Suprapubic skin (tissue), 4 donors: ENCODE results near the gene FBRSL1. TPM values are rescaled to one million over a fixed set of nuclear protein-coding genes. Genes with fewer than 3 reads are reported as not detected.

Source experiments
- DNase-seq, 2 donors: peaks; one replicate each; pipeline ENCODE4 v3.0.0-alpha.2; 2019; ENCODE audit warnings: low spot score in 2 of 2
- H3K27ac ChIP-seq: fragments of 200-600 bp; sonication (generic); one replicate; pipeline ENCODE4 v1.5.1; 2019
- H3K27me3 ChIP-seq: fragments of 200-600 bp; sonication (generic); one replicate; pipeline ENCODE4 v1.5.1; 2019
- H3K36me3 ChIP-seq: fragments of 200-600 bp; sonication (generic); one replicate; pipeline ENCODE4 v1.5.1; 2019
- H3K4me1 ChIP-seq: fragments of 200-600 bp; sonication (generic); one replicate; pipeline ENCODE4 v1.5.1; 2019
- H3K4me3 ChIP-seq: fragments of 200-600 bp; sonication (generic); one replicate; pipeline ENCODE4 v1.5.1; 2019; ENCODE audit warnings: mild to moderate bottlenecking
- H3K9me3 ChIP-seq: fragments of 200-600 bp; sonication (generic); one replicate; pipeline ENCODE4 v1.5.1; 2019
- EP300 ChIP-seq: sonication (generic); formaldehyde crosslinking; IDR thresholded peaks from one replicate; pipeline ENCODE4 v1.6.1; 2017; ENCODE audit warnings: antibody characterized with exemption
- POLR2A ChIP-seq, 2 donors: fragments of 450-650 bp; IDR thresholded peaks; one replicate each; pipeline ENCODE4 v1.6.1; 2017; ENCODE audit warnings: antibody characterized with exemption in 2 of 2, mild to moderate bottlenecking in 2 of 2, moderate library complexity in 2 of 2
- POLR2AphosphoS5 ChIP-seq, 3 donors: sonication (generic); formaldehyde crosslinking; IDR thresholded peaks; one replicate each; pipeline ENCODE4 v1.6.1; 2017; ENCODE audit warnings: antibody characterized with exemption in 3 of 3
- WGBS: methylation state at CpG from one replicate; pipeline ENCODE4 v1.1.5; 2018; 5-methylcytosine and 5-hydroxymethylcytosine counted together
- total RNA-seq, 4 donors: library from RNA; depleted of rRNA; stranded (reverse); fragments of >200 nt; gene quantifications; one replicate each; pipeline ENCODE4 v1.1.0, GENCODE V29; 2016
- TF ChIP-seq, protein P1 (sequence below), 2 donors: fragments of 200-600 bp in 1 of 2; fragments of 450-650 bp in 1 of 2; sonication (generic) in 1 of 2; IDR thresholded peaks; one replicate each; pipeline ENCODE4 v1.5.1; 2016 to 2019; ENCODE audit warnings: antibody characterized with exemption in 2 of 2, mild to moderate bottlenecking in 1 of 2, moderate library complexity in 1 of 2

FBRSL1 gene
- total RNA-seq, 4 donors from 2014 or later: 26.0 to 33.7 (median 27.2) TPM

DNA sequence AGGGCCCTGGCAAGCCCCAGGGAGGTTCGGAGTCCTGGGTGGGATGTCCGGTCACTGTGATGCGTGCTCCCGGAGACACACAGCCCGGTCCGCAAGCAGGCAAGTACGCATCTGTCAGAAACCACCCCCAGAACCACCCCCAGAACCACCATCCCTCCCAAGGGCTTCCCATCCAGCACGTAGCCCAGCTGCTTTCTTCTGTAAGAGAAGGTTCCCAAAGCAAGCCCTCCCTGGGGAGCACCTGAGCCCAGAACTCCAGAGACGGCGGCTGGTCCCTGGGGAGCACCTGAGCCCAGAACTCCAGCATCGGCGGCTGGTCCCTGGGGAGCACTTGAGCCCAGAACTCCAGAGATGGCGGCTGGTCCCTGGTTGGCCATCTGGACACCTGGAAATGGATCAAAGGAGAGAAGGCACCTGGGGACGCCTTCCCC is 2.6 kb upstream of the FBRSL1 start:
- no peaks in the 10 kb centered on the region for H3K36me3 ChIP-seq
- TF ChIP-seq EP300 (no peak), POLR2AphosphoS5 (IDR thresholded peaks at IDR 0.05) (no peak), POLR2A (IDR thresholded peaks at IDR 0.05) (no peak)
- TF ChIP-seq, protein P1, sequence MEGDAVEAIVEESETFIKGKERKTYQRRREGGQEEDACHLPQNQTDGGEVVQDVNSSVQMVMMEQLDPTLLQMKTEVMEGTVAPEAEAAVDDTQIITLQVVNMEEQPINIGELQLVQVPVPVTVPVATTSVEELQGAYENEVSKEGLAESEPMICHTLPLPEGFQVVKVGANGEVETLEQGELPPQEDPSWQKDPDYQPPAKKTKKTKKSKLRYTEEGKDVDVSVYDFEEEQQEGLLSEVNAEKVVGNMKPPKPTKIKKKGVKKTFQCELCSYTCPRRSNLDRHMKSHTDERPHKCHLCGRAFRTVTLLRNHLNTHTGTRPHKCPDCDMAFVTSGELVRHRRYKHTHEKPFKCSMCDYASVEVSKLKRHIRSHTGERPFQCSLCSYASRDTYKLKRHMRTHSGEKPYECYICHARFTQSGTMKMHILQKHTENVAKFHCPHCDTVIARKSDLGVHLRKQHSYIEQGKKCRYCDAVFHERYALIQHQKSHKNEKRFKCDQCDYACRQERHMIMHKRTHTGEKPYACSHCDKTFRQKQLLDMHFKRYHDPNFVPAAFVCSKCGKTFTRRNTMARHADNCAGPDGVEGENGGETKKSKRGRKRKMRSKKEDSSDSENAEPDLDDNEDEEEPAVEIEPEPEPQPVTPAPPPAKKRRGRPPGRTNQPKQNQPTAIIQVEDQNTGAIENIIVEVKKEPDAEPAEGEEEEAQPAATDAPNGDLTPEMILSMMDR (IDR thresholded peaks at IDR 0.05): no peak
- peaks cover 28% of the 10 kb centered on the region for H3K4me1 ChIP-seq
- peaks cover 6% of the 10 kb centered on the region for H3K27me3 ChIP-seq
- no peak overlapping the region for H3K27ac ChIP-seq
- no peaks in the 10 kb centered on the region for H3K9me3 ChIP-seq
- WGBS: 82% methylated on average over 10 of the region's 14 CpGs
- H3K4me3 ChIP-seq: no peak overlapping the region
- no peak for DNase-seq

- H3K36me3 ChIP-seq: no peaks in the 10 kb centered on the region
- H3K4me1 ChIP-seq: peaks cover 39% of the 10 kb centered on the region
- DNase-seq: no peak
- no peaks in the 10 kb centered on the region for H3K27me3 ChIP-seq
- H3K4me3 ChIP-seq: peak overlapping the region; percentile 58
- WGBS: 49% methylated on average over 19 of the region's 23 CpGs
- H3K27ac ChIP-seq: peak overlapping the region; percentile 62
- no peaks in the 10 kb centered on the region for H3K9me3 ChIP-seq
- TF ChIP-seq, protein P1 (IDR thresholded peaks at IDR 0.05): no peak
- TF ChIP-seq POLR2AphosphoS5 (IDR thresholded peaks at IDR 0.05): no peak
- no peak for TF ChIP-seq EP300
- no peak for TF ChIP-seq POLR2A (IDR thresholded peaks at IDR 0.05)
These were observed 1.5 kb upstream of the FBRSL1 start for GRCh38 chr12:132488127-132489077.

- WGBS: 16% methylated on average over 7 of the region's 46 CpGs
- H3K27me3 ChIP-seq: no peaks in the 10 kb centered on the region
- no peaks in the 10 kb centered on the region for H3K9me3 ChIP-seq
- peak overlapping the region; percentile 62 for H3K27ac ChIP-seq
- no peak for TF ChIP-seq POLR2AphosphoS5 (IDR thresholded peaks at IDR 0.05)
- no peak for TF ChIP-seq POLR2A (IDR thresholded peaks at IDR 0.05)
- TF ChIP-seq EP300: no peak
- TF ChIP-seq, protein P1 (IDR thresholded peaks at IDR 0.05): no peak
- no peak for DNase-seq
- H3K4me1 ChIP-seq: peaks cover 46% of the 10 kb centered on the region
- no peaks in the 10 kb centered on the region for H3K36me3 ChIP-seq
- peak overlapping the region; percentile 58 for H3K4me3 ChIP-seq
These were observed 811 bp upstream of the FBRSL1 start for GRCh38 chr12:132489078-132489601.

DNA sequence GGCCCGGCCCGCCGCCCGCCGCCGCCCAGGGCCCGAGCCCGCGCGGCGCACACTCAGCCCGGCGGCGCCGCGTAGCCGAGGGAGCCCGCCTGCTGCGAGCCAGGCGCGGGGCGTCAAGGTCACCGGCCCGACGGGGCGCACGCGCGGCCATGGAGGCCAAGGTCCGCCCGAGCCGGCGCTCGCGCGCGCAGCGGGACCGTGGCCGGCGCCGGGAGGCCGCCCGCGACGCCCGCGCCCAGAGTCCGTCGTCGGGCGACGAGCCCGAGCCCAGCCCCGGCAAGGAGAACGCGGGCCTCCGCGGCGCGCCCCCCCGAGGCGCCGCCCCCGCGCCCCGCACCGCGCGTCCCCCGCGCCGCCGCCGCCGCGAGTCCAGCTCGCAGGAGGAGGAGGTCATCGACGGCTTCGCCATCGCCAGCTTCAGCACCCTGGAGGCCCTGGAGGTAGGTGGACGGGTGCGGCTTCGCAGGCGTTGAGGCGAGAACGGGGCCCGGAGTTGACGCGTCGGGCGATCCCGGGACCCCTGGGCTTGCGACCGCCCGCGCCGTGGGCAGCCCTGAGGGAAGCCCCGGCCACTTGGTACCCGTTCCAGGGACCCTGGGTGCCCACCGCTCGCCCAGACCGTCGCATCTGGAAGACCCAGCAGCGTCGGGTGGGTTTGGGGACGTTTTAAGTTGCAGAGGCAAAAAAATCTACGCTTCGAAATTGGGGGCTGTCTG is 629 bp downstream of the FBRSL1 start:
- no peak for DNase-seq
- H3K4me3 ChIP-seq: peak overlapping the region; percentile 63
- 4% methylated on average over 8 of the region's 110 CpGs for WGBS
- H3K27ac ChIP-seq: peak overlapping the region; percentile 25
- H3K9me3 ChIP-seq: no peaks in the 10 kb centered on the region
- H3K36me3 ChIP-seq: no peaks in the 10 kb centered on the region
- H3K27me3 ChIP-seq: no peaks in the 10 kb centered on the region
- peaks cover 60% of the 10 kb centered on the region for H3K4me1 ChIP-seq
- TF ChIP-seq POLR2A (IDR thresholded peaks at IDR 0.05) (no peak), POLR2AphosphoS5 (IDR thresholded peaks at IDR 0.05) (no peak), EP300 (no peak)
- TF ChIP-seq, protein P1 (IDR thresholded peaks at IDR 0.05): no peak
